Astrocyte of the spinal cord (primary cell): ENCODE results near the gene FBP2.

ENCODE experiments used
- DNase-seq: peaks from one replicate; pipeline ENCODE4 v3.0.0; 2011; ENCODE audit warnings: low read depth, low spot score
- H3K4me3 ChIP-seq: 2 replicates; pipeline ENCODE4 v1.5.1; 2011; ENCODE audit warnings: low read depth, mild to moderate bottlenecking, low read length, moderate library complexity
- CTCF ChIP-seq: IDR thresholded peaks from 2 replicates; pipeline ENCODE4 v1.5.1; 2012; ENCODE audit warnings: low read depth, mild to moderate bottlenecking, low read length, inconsistent platforms
- in situ Hi-C: cut with HindIII; loops from 2 replicates; pipeline ENCODE4 v1.10.0; 2017; ENCODE audit warnings: low sequenced_read_pairs

FBP2 gene

GRCh38 chr9:94593459-94594345 lies at the start of gene FBP2:
Gene FBP2 (minus strand): TSS chr9:94593824. CDS start chr9:94593726, 98 bp downstream.
- TF ChIP-seq CTCF: no peak
- H3K4me3 ChIP-seq: no peak within 1 kb of the TSS
- in situ Hi-C loops: no loop called here
- no peak for DNase-seq

GRCh38 chr9:94643176-94643575 lies 49.6 kb upstream of the FBP2 start:
- DNase-seq: no peak

GRCh38 chr9:94642501-94642900 lies 48.9 kb upstream of the FBP2 start:
- no peak overlapping the region for H3K4me3 ChIP-seq
- no peak for TF ChIP-seq CTCF
- no peak for DNase-seq
- in situ Hi-C loops: no loop called here

More at GRCh38 chr9:94643176-94643575, 49.6 kb upstream of the FBP2 start:
- no peak overlapping the region for H3K4me3 ChIP-seq
- no peak for TF ChIP-seq CTCF
- in situ Hi-C loops: no loop called here

GRCh38 chr9:94639999-94640376 lies 46.4 kb upstream of the FBP2 start:
- in situ Hi-C loops: no loop called here
- H3K4me3 ChIP-seq: no peak overlapping the region
- DNase-seq: no peak
- no peak for TF ChIP-seq CTCF

GRCh38 chr9:94639061-94639998 lies 45.7 kb upstream of the FBP2 start, which contains the start of gene FBP1:
Gene FBP1 (minus strand): TSS chr9:94639518. CDS start chr9:94639310, 208 bp downstream.
- peak within 1 kb of the TSS; percentile 39 for H3K4me3 ChIP-seq
- no peak for DNase-seq
- in situ Hi-C loops: no loop called here
- TF ChIP-seq CTCF: no peak

GRCh38 chr9:94638335-94639060 lies 44.9 kb upstream of the FBP2 start:
- DNase-seq: no peak
- no peak for TF ChIP-seq CTCF
- in situ Hi-C loops: no loop called here
- no peak overlapping the region for H3K4me3 ChIP-seq
